GM18873 (cell line): Measurements from ENCODE around the gene WTAP.
"Not testable (repeated sequence)": the region's sequence is repeated elsewhere in the genome, so short reads cannot be mapped to it uniquely, and the experiment has no call there.

Source experiments
- ATAC-seq: cut with Tn5 transposase; IDR thresholded peaks from one replicate; pipeline ENCODE4 v1.9.1; 2021; ENCODE audit warnings: mild to moderate bottlenecking, moderate library complexity, moderate number of reproducible peaks; ENCODE audit not compliant: unreplicated experiment, low FRiP score

WTAP gene

DNA sequence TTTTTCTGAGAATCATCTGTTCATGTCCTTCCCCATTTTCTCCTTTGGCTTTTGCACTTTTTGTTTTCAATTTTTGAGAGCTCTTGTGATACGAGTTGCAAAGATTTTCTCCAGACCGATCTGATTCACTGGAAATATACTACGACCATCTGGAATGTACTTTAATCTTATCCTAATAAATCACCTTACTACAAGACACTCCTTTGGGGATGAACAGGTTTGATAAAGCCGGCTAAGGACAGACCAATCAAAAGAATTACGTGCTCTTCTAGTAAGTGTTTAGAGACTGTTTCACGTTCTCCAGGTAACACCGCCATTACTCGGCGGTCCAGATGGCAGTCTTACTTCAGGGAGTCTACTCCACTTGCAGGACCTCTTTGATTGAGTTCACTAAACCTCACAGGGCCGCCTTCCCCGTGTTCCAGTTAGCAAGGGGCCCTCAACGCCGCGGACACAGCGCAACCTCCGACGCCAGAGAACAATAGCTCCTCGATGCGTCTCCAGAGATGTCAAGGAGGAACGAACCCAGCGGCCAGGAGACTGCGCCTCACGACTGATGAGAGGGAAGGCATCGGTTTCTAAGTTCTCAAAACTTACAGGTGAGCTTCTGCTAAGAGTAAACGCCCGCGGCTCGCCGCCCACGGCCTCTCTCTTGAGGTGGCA lies 920 bp upstream of the WTAP start:
- ATAC-seq: no peak

DNA sequence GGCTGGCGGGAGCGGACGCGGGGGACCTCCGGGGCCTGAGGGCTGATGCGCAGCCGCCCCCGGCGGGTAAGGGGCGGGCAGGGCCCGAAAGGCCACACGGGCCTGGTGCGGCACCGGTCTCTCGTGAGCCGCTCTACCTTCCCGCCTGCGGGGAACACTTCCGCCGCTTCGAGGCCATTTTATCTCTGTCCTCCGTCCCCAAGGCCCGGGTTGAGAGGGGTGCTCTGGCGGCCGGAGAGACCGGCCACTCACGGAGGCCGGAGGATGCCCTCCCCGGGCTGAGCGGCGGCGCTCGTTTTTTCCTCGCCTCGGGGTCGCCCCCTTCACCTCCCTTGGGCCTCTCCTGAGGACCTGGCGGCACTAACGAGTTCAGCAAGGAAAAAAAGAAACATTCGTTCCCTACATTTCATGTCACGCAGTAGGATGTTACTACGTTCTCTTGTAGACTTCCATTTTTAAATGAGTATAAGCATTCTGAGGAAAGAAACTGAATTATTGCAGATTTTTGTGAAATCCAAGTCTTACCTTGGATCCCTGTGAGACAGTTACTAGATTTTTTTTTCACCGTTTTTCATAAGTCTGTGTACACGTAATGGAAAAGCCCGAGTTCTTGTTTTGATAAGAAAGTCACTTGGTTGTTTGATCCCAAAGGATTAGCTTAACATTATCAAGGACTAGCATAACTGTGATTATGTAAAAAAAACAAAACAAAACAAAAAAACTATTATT lies 575 bp downstream of the WTAP start:
- peak; percentile 28 for ATAC-seq

DNA sequence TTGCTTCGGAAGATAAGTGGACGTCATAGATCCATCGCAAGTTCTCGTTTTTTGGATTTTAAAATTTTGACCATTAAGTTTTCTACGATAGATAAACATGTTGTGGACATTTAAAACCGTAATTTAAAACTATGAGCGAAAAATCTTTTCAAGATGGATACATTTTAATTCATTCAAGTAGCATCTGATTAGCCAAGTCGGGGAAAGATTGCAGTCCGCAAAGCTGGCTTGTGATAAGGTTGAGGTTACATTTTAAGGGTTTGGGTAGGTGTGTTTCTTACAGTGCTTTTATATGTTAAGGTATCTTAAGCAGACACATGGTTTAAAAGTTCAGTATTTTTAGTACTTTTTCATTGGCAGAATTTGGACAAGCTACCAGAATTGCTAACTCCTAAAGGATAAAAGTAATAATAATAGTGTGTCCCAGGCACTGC lies 1.2 kb downstream of the WTAP start:
- ATAC-seq: no peak

DNA sequence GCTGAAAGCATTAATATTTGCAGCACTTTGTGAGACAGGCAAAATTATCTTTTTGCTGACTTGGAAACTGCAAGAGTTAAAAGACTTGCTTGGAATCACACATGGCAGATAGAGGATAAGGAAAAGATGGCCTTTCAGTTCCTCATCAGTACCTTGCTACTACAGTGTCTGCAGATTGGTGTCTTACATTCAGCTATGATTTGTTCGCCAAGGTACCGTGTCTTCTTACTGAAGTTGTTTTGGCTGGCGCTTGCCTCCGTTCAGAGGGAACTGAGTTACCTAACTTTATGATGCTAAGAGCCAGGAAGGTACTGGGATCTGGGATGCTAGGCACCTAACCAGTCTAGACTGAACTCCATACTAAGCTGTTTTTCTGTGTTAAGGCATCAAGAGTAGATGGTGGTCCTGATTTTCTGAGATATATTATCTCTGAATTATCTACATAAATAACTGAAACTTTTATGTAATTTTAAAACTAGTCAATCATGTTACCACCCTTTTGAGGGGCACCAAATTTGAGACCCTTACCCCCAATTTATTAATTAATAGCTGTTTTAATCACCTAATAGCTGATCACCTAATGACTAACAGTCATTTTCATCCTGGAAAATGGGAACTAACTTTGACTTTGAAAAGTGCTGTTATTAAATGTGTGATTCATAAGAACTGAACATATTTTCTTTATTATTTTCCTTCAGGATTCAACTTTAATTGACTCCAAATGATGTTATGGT lies 2.5 kb downstream of the WTAP start:
- no peak for ATAC-seq

DNA sequence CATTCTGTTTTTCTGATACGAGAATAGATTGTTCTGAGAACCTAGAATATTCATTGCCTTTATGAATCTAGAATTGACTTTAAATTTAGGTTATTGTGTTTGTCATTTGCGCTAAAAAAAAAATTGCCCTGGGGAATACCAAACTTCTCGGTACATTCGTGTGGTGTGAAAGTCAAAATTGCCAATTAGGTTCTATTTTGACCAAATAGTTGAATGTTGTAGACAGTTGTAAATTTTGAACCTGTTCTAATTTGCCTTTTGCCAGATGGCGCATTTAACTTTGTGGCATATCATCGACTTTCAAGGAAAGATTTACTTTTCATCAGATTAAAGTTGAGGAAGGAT lies 3.0 kb downstream of the WTAP start:
- ATAC-seq: no peak

DNA sequence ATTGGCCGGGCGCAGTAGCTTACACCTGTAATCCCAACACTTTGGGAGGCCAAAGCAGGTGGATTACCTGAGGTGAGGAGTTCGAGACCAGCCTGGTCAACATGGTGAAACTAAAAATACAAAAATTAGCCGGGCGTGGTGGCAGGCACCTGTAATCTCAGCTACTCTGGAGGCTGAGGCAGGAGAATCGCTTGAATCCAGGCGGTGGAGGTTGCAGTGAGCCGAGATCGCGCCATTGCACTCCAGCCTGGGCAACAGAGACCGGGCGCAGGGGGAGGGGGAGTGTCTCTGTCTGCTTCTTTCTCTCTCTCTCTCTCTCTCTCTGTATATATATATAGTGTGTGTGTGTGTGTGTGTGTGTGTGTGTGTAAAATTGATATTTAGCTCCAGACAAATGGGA lies 5.2 kb downstream of the WTAP start:
- ATAC-seq: not testable (repeated sequence)

DNA sequence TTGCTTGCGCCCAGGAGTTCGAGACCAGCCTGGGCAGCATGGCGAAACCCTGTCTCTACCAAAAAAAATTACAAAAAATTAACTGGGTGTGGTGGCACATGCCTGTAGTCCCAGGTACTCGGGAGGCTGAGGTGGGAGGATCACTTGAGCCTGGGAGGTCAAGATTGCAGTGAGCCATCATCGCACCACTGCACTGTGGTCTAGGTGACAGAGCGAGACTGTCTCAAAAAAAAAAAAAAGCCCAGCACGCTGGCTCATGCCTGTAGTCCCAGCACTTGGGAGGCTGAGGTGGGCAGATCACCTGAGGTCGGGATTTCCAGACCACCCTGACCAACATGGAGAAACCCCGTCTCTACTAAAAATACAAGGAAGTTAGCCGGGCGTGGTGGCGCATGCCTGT lies 6.1 kb downstream of the WTAP start:
- not testable (repeated sequence) for ATAC-seq

DNA sequence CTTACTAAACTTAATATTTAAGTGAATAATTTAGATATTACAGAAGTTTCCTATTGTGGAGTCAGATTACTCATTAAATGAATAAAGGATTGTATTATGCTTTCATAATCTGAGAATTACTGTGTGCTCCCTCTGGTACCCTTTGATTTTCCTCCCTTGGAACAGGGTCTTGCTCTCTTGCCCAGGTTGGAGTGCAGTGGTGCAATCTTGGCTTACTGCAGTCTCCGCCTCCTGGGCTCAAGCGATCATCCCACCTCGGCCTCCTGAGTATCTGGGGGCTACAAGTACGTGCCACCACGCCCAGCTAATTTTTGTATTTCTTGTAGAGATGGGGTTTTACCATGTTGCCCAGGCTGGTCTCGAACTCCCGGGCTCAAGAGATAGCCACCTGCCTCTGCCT lies 9.6 kb downstream of the WTAP start:
- no peak for ATAC-seq

DNA sequence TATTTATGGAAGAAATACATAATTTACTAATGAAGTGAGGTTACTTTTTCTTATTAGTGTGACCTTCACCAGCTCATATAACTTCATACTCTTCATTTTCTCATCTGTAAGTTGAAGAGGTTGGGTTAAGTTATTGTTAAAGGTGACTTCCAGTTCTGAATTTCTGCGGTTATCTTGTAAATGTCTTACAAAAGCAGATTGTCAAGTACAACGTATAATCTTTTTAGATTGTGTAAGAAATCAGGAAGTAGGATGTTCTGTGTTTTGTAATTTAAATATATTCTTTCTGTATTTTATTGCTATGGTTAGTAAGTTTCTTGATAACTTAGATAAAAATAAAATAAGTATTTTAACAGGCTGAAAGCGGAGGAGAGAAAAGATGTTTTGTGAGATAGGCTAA lies 12.0 kb downstream of the WTAP start:
- no peak for ATAC-seq

DNA sequence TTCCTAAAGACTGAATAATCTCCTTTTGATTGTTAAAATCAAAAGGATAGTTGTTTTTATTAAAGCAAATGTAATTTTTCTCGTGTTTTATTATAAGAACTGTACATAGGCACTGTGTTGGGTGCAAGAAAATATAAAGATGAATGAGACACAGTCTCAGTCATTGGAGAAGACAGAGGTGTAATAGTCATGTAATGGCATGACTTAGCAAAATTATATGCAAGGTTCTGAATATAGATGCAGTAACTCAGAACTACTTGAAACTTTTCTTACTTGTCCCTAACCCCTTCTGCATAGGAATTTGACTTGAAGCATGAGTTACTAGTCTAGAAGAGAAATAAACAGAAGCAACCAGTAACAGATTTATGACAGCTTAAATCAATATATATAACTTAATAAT lies 14.9 kb downstream of the WTAP start:
- no peak for ATAC-seq

DNA sequence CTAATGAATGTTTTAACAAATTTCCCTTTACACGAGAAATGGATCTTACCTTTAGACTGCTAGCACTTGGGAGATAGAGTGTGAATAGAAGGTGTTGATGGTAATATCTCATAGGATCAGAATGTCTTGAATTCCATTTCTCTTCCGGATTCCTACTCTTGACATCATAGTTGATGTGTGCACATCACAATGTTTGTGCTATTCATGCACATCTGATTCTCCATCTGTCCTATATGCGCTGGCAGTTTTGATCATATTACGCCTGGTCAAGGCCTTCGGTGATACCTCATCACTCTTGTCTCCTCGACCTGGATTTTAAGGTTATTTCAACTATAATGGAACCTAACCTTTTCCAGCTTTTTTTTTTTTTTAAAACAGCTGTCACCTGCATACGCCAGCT lies 17.8 kb downstream of the WTAP start:
- no peak for ATAC-seq

DNA sequence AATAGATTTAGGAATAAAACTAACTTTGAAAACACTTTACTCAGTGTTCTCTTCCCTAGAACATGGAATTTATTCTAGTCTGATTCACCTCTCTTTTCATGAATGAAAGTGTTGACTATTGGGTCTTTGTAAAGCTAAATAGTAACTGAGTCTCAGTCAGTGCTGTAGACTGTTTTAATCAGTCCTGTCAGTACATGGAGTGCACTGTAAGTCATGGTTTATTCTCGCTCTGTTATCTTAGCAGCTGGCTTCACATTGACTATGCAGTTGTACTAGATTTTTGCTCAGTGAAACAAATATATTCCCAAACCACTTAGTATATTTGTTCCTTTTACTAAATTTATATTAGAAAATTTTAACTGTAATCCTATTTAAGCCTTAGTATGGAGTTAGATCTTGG lies 19.5 kb downstream of the WTAP start:
- ATAC-seq: no peak

DNA sequence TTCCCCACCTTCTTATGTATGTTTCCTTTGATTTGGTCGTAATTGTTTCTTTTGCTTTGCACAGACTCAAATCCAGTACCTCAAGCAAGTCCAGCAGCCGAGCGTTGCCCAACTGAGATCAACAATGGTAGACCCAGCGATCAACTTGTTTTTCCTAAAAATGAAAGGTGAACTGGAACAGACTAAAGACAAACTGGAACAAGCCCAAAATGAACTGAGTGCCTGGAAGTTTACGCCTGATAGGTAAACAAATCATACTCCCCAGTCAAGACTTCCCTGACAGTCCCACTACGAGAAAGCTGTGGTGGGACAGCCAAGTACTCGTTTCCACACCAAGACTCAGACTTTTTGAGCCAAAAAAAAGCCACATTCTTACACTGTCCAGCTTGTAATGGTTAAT lies 20.8 kb downstream of the WTAP start:
- not testable (repeated sequence) for ATAC-seq

DNA sequence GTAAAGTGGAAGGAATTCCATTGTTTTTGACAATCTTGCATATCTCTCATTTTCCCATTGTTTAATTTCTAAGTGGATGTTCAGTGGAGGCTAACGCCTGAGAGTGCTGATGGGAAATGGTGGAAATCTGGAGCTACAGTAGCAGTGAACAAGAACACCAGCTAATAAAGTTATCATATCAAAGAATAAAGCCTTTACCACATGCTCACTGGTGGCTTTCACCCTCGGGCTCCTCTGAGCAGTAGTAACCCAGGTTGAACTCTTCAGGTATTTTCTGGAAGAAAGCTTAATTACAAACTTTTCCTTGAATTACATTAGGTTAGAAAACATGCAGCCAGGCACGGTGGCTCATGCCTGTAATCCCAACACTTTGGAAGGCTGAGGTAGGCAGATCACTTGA lies 24.1 kb downstream of the WTAP start:
- no peak for ATAC-seq

DNA sequence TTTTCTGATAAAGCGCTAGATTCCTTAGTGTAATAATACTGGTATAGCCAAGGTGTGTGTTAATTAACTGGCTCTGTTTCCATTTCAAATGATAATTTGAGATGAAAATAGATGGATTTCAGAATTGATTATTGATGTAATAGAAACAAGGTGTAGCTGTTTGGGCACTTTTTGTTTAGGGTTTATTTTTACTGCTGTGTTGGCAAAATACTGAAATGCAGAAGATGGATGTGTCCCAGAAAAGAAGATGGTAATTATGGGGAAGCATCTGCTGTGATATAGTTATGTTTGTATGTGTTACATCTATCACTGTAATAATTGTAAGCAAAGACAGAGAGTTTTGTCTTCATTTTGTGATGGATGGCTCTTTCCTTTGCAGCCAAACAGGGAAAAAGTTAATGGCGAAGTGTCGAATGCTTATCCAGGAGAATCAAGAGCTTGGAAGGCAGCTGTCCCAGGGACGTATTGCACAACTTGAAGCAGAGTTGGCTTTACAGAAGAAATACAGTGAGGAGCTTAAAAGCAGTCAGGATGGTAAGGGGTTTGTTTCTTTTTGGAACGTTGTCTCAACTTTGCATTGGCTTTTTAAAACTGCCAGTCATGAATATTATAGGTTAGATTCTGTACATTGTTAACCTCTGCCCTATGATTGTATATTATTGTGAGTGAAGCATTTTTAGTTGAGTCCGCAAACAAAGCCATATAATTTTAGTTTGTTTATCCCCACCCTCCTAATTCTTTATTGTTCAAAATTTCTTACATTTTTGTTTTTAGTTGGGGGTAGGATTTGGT lies 26.0 kb downstream of the WTAP start:
- no peak for ATAC-seq

DNA sequence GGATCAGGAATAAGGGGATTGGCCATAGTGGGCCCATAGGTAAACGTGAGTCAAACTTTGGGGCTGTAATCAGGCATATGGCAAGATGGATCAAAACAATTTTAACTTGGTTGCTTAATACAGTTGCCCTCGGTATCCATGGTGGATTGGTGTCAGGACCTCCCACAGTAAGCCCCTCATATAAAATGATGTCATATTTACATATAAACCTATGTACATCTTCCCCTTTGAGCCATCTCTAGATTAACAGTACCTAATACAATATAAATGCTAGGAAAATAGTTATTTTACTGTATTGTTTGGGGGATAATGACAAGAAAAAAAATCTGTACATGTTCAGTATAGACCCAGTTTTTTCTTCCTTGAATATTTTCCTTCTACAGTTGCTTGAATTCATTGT lies 27.1 kb downstream of the WTAP start:
- ATAC-seq: no peak

DNA sequence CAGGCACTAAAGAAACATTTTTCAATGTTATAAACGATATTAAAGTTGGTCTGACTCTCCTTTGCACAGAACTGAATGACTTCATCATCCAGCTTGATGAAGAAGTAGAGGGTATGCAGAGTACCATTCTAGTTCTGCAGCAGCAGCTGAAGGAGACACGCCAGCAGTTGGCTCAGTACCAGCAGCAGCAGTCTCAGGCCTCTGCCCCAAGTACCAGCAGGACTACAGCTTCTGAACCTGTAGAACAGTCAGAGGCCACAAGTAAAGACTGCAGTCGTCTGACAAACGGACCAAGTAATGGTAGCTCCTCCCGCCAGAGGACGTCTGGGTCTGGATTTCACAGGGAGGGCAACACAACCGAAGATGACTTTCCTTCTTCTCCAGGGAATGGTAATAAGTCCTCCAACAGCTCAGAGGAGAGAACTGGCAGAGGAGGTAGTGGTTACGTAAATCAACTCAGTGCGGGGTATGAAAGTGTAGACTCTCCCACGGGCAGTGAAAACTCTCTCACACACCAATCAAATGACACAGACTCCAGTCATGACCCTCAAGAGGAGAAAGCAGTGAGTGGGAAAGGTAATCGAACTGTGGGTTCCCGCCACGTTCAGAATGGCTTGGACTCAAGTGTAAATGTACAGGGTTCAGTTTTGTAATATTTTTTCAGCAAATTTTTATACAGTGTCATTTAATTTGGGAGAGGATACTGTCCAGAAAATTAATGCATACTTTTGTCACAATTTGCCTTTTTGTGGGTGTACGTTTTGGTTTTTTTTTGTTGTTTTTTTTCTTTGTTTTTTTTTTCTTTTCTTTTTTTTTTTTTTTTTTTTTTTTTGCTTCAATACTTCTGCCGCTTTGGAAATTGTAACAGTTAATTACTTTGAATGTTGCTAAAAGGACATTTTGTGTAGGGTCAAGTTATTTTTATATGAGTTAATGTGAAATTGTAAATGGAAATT lies 27.9 kb downstream of the WTAP start:
- ATAC-seq: no peak

DNA sequence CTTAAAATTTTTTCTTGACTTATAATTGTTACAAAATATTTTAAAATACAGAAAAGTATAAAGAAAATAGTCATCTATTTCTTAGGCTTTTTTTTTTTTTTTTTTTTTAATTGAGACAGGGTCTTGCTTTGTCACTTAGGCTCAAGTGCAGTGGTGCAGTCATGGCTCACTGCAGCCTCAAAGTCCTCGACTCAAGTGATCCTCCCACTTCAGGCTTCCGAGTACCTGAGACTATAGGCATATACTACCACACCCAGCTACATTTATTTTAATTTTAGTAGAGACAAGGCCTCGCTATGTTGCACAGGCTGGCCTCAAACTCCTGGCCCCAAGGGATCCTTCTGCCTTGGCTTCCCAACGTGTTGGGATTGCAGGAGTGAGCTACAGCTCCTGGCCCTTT lies 29.2 kb downstream of the WTAP start:
- no peak for ATAC-seq

DNA sequence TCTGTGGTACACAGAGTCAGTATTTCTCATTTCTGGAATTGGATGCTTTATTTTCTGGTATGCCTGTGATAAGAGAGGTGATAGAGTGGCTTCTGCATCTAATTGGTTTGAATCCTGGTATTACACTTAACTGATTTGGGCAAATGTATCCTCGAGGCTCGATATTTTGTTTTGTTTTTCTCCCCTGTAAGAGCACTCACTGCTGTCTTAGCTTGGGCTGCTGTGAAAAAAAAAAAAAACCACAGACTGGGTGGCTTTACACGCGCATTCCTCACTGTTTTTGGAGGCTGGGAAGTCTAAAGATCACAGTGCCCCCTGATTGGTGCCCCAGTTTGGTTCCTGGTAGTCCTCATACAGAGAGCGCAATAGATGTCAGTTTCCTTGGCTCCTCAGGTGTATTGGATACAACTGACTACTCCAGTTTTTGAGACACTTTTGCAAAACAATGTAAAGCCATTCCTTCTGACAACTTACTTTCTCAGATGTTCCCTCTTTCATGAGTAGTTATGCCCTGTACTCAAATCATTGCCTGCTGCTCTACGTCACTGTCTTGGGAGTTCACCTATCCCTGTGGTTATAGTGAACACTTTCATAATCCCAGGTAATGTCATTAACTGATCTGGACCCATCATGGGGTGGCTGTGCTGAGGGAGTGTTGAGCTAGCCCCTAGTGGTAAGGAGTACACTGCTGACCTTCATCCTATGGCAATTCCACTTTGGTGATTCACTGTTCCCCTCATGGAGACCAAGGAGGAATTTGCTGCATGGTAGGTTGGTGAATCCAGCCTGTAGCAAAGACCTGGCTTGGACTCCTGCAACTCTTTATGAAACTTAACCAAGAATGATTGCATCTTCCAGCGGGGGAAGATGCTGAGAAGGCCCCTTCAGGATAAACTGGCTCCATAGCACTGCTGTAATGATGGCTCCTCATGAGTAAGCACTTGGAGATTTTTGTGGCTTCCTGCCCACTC lies 31.0 kb downstream of the WTAP start:
- no peak for ATAC-seq
